Upper lobe of left lung (tissue), 6 donors: ENCODE results near the gene ARGLU1. TPM values are rescaled to one million over a fixed set of nuclear protein-coding genes. Genes with fewer than 3 reads are reported as not detected.

Experiments used
- ATAC-seq, 2 donors: fragments of 200-7000 bp; cut with Tn5 transposase; one replicate each; pipeline ENCODE4 v1.9.1; 2022; ENCODE audit warnings: mild to moderate bottlenecking in 2 of 2, moderate library complexity in 2 of 2; ENCODE audit not compliant: low FRiP score in 2 of 2
- DNase-seq, 2 donors: peaks; one replicate each; pipeline ENCODE4 v3.0.0-alpha.2; 2019 to 2020
- H3K27ac ChIP-seq, 4 donors: fragments of 200-600 bp; sonication (generic); one replicate each; pipeline ENCODE4 v1.5.1; 2016 to 2019
- H3K27me3 ChIP-seq, 4 donors: fragments of 200-600 bp; sonication (generic); one replicate each; pipeline ENCODE4 v1.5.1; 2017 to 2019
- H3K36me3 ChIP-seq, 4 donors: fragments of 200-600 bp; sonication (generic); one replicate each; pipeline ENCODE4 v1.5.1; 2016 to 2019
- H3K4me1 ChIP-seq, 4 donors: fragments of 200-600 bp; sonication (generic); one replicate each; pipeline ENCODE4 v1.5.1; 2018 to 2019
- H3K4me3 ChIP-seq, 4 donors: fragments of 200-600 bp; sonication (generic); one replicate each; pipeline ENCODE4 v1.5.1; 2017 to 2019; ENCODE audit warnings: mild to moderate bottlenecking in 2 of 4, moderate library complexity in 1 of 4
- H3K9me3 ChIP-seq, 4 donors: fragments of 200-600 bp; sonication (generic); one replicate each; pipeline ENCODE4 v1.5.1; 2018 to 2019
- EP300 ChIP-seq, 4 donors: sonication (generic); formaldehyde crosslinking; IDR thresholded peaks; one replicate each; pipeline ENCODE4 v1.5.1; 2017; ENCODE audit warnings: antibody characterized with exemption in 4 of 4, control low read depth in 2 of 4
- POLR2A ChIP-seq, 4 donors: fragments of 450-650 bp; IDR thresholded peaks; one replicate each; pipeline ENCODE4 v1.5.1; 2016 to 2017; ENCODE audit warnings: antibody characterized with exemption in 4 of 4, mild to moderate bottlenecking in 2 of 4
- POLR2AphosphoS5 ChIP-seq, 2 donors: sonication (generic); formaldehyde crosslinking; IDR thresholded peaks; one replicate each; pipeline ENCODE4 v1.5.1; 2017; ENCODE audit warnings: antibody characterized with exemption in 2 of 2
- WGBS, 2 donors: methylation state at CpG; one replicate each; pipeline ENCODE4 v1.1.5; 2017 to 2018; 5-methylcytosine and 5-hydroxymethylcytosine counted together
- total RNA-seq, 6 donors: library from RNA; depleted of rRNA in 4 of 6; stranded (reverse); fragments of >200 nt in 4 of 6; gene quantifications; one replicate each; pipeline versions ENCODE4 v1.1.0 to v1.2.1, GENCODE V29; 2016 to 2021
- TF ChIP-seq, protein P1 (sequence below), 6 experiments: fragments of 450-650 bp in 4 of 6; fragments of 200-600 bp in 2 of 6; sonication (generic) in 2 of 6; IDR thresholded peaks; one replicate each; pipeline ENCODE4 v1.5.1; 2016 to 2019; ENCODE audit warnings: antibody characterized with exemption in 6 of 6
- donor health status: DM: no; HTN: no; CAD: no; lungs with moderate emphysema.
- donor health status: DM: no; HTN: yes; CAD: no; lungs with severe emphysema.

ARGLU1 gene
- total RNA-seq, 6 donors from 2014 or later = 73.6 to 411 (median 121) TPM

DNA sequence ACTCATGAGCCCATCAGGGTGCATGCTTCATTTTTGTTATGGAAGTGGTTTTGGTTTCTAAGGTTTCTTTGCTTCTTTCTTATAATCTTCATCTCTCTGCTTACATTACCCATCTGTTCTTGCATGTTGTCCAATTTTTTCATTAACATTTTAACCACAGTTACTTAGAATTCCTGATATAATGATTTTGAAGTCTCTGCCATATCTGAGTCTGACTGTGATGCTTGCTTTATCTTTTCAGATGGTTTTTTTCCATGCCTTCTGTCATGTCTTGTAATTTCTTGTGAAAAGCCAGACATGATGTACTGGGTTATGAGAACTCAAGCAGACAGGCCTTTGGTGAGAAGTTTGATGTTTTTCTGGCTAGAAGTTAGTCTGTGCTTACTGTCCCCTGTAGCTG is 8.0 kb upstream of the ARGLU1 start:
- ATAC-seq (no peak), DNase-seq (no peak)
- H3K36me3 ChIP-seq = no peaks in the 10 kb centered on the region
- TF ChIP-seq, protein P1, sequence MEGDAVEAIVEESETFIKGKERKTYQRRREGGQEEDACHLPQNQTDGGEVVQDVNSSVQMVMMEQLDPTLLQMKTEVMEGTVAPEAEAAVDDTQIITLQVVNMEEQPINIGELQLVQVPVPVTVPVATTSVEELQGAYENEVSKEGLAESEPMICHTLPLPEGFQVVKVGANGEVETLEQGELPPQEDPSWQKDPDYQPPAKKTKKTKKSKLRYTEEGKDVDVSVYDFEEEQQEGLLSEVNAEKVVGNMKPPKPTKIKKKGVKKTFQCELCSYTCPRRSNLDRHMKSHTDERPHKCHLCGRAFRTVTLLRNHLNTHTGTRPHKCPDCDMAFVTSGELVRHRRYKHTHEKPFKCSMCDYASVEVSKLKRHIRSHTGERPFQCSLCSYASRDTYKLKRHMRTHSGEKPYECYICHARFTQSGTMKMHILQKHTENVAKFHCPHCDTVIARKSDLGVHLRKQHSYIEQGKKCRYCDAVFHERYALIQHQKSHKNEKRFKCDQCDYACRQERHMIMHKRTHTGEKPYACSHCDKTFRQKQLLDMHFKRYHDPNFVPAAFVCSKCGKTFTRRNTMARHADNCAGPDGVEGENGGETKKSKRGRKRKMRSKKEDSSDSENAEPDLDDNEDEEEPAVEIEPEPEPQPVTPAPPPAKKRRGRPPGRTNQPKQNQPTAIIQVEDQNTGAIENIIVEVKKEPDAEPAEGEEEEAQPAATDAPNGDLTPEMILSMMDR (IDR thresholded peaks at IDR 0.05) = no peak
- TF ChIP-seq EP300 (IDR thresholded peaks at IDR 0.05) = no peak
- no peak for TF ChIP-seq POLR2AphosphoS5 (IDR thresholded peaks at IDR 0.05)
- TF ChIP-seq POLR2A (IDR thresholded peaks at IDR 0.05) = no peak
- no peaks in the 10 kb centered on the region for H3K9me3 ChIP-seq
- H3K4me3 ChIP-seq = no peak overlapping the region
- H3K4me1 ChIP-seq = peaks cover 8 to 12% (median 9%) of the 10 kb centered on the region in 4 donors
- no peak overlapping the region for H3K27ac ChIP-seq
- H3K27me3 ChIP-seq = no peaks in the 10 kb centered on the region

DNA sequence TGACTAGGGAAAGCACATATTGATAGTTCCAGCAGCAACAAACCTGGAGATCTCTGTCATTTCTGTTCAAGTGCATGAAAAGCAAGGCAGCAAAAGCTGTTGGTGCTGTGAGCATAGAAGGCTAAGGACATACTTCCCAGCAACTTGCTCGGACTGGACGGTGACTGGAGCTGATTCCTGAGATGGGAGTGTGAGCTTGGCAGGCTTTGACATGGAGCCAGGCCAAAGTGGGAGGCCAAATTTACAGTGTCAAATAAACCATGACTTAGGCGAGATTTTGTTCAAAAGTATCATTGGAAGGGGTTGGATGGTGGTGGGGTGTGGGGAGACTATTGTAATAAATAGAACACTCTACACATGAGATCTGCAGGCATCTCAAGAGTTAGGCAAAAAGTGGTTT is 5.9 kb upstream of the ARGLU1 start:
- H3K4me3 ChIP-seq = no peak overlapping the region
- H3K27me3 ChIP-seq = no peaks in the 10 kb centered on the region
- peak in 1 of 4 donors; percentile 20 for TF ChIP-seq EP300 (IDR thresholded peaks at IDR 0.05)
- peak in 1 of 2 donors; percentile 10 for TF ChIP-seq POLR2AphosphoS5 (IDR thresholded peaks at IDR 0.05)
- no peak for TF ChIP-seq POLR2A (IDR thresholded peaks at IDR 0.05)
- H3K9me3 ChIP-seq = no peaks in the 10 kb centered on the region
- ATAC-seq = peak; percentile 67 to 74
- 14 to 34% methylated on average over 3 of the region's 3 CpGs for WGBS, 2 donors
- H3K27ac ChIP-seq = peak overlapping the region; percentile 28 to 68 (median 50)
- peak in 1 of 2 donors; percentile 59 for DNase-seq
- H3K36me3 ChIP-seq = no peaks in the 10 kb centered on the region
- H3K4me1 ChIP-seq = peaks cover 8 to 13% (median 10%) of the 10 kb centered on the region in 4 donors

DNA sequence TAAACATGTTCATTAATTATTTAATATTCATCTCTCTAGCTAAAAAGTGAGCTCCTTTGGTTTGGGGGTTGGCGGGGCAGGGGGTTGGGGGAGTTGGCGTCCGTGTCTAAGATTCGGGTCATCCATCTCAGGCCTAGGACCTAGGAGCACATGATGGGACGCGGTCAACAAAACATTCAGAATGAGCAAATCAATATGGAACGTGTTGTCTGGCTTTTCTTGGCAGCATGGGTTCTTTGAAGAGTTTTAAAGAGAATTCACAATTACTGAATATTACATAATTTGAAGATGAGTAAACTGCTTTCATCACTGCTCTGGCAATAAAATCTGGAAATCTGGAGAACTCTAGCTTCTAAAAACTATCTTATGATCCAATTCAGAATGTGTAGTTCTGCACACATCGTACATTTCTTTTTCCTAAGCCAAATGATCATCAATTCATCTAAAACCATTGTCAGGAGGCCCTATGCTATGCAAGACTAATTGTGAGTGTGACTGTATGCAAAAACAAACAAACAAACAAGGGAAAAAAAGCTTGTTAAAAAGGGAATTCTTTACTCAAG is 5.4 kb upstream of the ARGLU1 start:
- no peaks in the 10 kb centered on the region for H3K36me3 ChIP-seq
- H3K4me3 ChIP-seq = no peak overlapping the region
- peaks cover 13 to 18% (median 14%) of the 10 kb centered on the region in 4 donors for H3K4me1 ChIP-seq
- DNase-seq = no peak
- H3K27me3 ChIP-seq = no peaks in the 10 kb centered on the region
- H3K9me3 ChIP-seq = no peaks in the 10 kb centered on the region
- WGBS, 2 donors = 72 to 81% methylated on average over 8 of the region's 8 CpGs
- no peak for TF ChIP-seq POLR2AphosphoS5 (IDR thresholded peaks at IDR 0.05)
- TF ChIP-seq EP300 (IDR thresholded peaks at IDR 0.05) = no peak
- TF ChIP-seq, protein P1 (IDR thresholded peaks at IDR 0.05) = no peak
- TF ChIP-seq POLR2A (IDR thresholded peaks at IDR 0.05) = no peak
- H3K27ac ChIP-seq = peak overlapping the region; percentile 28 to 68 (median 50)
- ATAC-seq = peak in 1 of 2 donors; percentile 84

DNA sequence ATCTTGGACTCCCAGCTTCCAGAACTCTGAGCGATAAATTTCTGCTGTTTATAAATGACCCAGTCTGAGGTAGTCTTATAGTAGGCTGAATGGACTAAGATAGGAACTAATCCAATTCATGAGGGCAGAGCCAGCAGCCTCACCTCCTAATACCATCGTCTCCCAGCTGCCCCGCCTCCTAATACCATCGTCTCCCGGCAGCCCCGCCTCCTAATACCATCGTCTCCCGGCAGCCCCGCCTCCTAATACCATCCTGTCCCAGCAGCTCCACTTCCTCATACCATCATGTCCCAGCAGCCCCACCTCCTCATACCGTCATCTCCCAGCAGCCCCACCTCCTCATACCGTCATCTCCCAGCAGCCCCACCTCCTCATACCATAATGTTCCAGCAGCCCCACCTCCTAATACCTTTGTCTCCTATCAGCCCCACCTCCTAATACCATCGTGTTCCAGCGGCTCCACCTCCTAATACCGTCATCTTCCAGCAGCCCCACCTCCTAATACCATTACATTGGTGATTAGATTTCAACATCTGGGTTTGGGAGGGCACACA is 2.4 kb upstream of the ARGLU1 start:
- DNase-seq = peak; percentile 20 to 79
- peaks cover 23 to 31% (median 28%) of the 10 kb centered on the region in 4 donors for H3K4me1 ChIP-seq
- H3K9me3 ChIP-seq = no peaks in the 10 kb centered on the region
- H3K27ac ChIP-seq = peak overlapping the region in 3 of 4 donors; percentile 15 to 25 (median 16)
- no peaks in the 10 kb centered on the region for H3K27me3 ChIP-seq
- H3K4me3 ChIP-seq = peak overlapping the region in 1 of 4 donors; percentile 5
- 48 to 51% methylated on average over 14 of the region's 14 CpGs for WGBS, 2 donors
- TF ChIP-seq POLR2AphosphoS5 (IDR thresholded peaks at IDR 0.05) (no peak), POLR2A (IDR thresholded peaks at IDR 0.05) (peak in 2 of 4 donors; percentile 20 to 34)
- no peaks in the 10 kb centered on the region for H3K36me3 ChIP-seq
- peak; percentile 37 to 61 for ATAC-seq

DNA sequence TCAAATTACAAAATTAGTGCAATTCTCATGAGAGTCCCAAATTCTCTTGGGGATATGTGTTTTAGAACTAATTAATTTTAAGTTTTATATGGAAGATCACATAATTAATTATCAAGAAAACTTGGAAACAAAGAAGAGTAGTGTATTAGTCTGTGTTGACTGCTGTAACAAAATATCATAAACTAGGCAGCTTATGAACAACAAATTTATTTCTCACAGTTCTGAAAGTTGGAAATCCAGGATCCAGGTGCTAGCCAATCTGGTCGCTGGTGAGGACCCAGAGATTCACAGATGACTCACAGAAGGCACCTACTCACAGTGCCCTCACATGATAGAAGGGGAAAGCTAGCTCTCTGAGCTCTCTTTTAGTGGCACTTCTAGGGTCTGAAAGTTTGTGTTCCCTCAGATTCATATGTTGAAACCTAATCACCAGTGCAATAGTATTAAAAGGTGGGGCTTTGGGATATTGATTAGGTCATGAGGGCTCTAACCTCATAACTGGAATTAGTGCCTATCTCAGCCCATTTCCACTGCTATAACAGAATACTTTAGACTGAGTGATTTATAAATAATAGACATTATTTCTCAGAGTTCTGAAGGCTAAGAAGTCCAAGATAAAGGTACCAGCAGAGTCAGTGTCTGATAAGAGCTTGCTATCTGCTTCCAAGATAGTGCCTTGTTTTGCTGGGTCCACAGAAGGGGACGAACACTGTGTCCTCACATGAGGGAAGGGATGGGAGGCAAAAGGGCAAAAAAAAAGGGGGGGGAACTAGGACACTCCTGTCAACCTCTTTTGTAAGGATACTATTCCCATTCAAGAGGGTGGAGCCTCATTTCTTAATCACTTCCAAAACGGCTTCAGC is 1.5 kb upstream of the ARGLU1 start:
- DNase-seq = no peak
- TF ChIP-seq EP300 (IDR thresholded peaks at IDR 0.05) = no peak
- TF ChIP-seq POLR2AphosphoS5 (IDR thresholded peaks at IDR 0.05) = no peak
- no peak for TF ChIP-seq POLR2A (IDR thresholded peaks at IDR 0.05)
- TF ChIP-seq, protein P1 (IDR thresholded peaks at IDR 0.05) = no peak
- Histone ChIP-seq H3K27me3 (no peaks in the 10 kb centered on the region), H3K4me1 (peaks cover 32 to 40% (median 38%) of the 10 kb centered on the region in 4 donors), H3K27ac (peak overlapping the region in 3 of 4 donors; percentile 15 to 25 (median 16)), H3K36me3 (no peaks in the 10 kb centered on the region), H3K9me3 (no peaks in the 10 kb centered on the region), H3K4me3 (no peak overlapping the region)
- WGBS, 2 donors = 77 to 88% methylated on average over 3 of the region's 3 CpGs
- ATAC-seq = no peak
